C4-2B (cell line): ENCODE results near the gene TNFSF9.

Experiments
- H3K27ac ChIP-seq: fragments of 450-650 bp; 2 replicates; pipeline ENCODE4 v1.5.1; 2017
- ZFX ChIP-seq: fragments of 450-650 bp; IDR thresholded peaks from 2 replicates; pipeline ENCODE4 v1.6.1; 2017
- TF ChIP-seq, protein P1 (sequence below): fragments of 450-650 bp; conservative IDR thresholded peaks from 2 replicates; pipeline ENCODE4 v1.5.1; 2017; ENCODE audit warnings: mild to moderate bottlenecking

Gene TNFSF9

DNA sequence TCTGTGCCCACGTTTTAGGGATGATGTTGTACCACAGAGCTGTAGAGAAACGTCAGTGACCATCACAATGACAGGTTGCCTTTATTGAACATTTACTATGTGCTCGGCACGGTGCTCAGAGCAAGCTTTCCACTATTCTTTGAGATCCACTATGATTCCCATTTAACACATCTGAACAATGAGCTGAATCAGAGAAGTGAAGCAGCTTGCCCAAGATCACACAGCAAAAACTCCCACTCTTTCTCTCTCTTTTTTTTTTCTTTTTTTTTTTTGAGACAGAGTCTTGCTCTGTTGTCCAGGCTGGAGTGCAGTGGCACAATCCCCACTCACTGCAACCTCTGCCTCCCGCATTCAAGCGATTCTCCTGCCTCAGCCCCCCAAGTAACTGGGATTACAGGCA, 8.1 kb upstream of the TNFSF9 start:
- no peak overlapping the region for H3K27ac ChIP-seq
- TF ChIP-seq, protein P1, sequence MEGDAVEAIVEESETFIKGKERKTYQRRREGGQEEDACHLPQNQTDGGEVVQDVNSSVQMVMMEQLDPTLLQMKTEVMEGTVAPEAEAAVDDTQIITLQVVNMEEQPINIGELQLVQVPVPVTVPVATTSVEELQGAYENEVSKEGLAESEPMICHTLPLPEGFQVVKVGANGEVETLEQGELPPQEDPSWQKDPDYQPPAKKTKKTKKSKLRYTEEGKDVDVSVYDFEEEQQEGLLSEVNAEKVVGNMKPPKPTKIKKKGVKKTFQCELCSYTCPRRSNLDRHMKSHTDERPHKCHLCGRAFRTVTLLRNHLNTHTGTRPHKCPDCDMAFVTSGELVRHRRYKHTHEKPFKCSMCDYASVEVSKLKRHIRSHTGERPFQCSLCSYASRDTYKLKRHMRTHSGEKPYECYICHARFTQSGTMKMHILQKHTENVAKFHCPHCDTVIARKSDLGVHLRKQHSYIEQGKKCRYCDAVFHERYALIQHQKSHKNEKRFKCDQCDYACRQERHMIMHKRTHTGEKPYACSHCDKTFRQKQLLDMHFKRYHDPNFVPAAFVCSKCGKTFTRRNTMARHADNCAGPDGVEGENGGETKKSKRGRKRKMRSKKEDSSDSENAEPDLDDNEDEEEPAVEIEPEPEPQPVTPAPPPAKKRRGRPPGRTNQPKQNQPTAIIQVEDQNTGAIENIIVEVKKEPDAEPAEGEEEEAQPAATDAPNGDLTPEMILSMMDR, result no peak
- no peak for TF ChIP-seq ZFX

DNA sequence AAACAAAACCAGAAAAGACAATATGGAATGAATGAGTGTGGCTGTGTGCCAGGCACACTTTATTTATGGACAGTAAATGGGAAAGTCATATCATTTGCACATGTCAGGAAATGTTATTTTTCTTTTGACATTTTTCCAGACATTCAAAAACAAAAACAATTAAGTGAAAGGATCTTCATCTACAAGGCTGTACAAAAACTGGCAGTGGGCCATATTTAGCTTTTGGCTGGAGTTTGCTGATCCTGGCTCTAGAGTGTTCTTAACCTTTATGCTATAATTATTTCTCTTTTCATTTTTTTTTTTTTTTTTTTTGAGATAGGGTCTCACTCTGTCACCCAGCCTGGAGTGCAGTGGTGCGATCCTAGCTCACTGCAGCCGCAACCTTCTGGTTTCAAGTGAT, 6.5 kb upstream of the TNFSF9 start:
- H3K27ac ChIP-seq, result no peak overlapping the region
- TF ChIP-seq ZFX, result no peak
- TF ChIP-seq, protein P1, result no peak

DNA sequence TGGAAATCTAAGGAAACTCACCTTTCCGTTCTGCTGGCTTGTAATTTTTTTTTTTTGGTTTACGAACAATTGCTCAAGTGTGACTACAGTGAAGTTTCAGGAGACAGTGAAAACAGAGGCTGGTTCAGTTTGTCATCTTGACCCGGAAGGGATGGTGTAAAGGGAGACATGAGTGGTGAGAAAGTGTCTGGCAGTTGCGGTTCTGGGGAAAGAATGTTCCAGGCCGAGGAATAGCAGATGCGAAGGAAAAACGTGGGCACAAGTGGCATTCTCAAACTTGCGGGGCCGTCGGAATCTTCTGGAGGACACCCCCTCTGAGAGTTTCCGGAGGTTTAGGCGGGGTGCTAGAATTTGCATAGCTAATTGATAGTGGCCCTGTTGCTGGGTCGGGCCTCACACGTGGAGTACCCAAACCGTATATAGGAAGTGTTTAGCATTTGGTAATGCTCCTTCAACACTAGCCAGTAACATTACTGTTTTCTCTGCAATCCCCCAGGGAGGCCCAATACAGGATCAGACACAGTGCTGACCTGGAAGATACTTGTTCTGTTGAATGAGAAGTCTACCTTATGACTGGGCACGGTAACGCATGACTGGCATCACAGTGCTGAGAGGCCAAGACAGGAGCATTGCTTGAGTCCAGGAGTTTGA, 2.8 kb upstream of the TNFSF9 start:
- TF ChIP-seq ZFX, result no peak
- TF ChIP-seq, protein P1, result no peak
- H3K27ac ChIP-seq, result no peak overlapping the region

GRCh38 chr19:6528544-6529121, 2.2 kb upstream of the TNFSF9 start:
- no peak for TF ChIP-seq ZFX
- TF ChIP-seq, protein P1, result no peak
- H3K27ac ChIP-seq, result no peak overlapping the region

DNA sequence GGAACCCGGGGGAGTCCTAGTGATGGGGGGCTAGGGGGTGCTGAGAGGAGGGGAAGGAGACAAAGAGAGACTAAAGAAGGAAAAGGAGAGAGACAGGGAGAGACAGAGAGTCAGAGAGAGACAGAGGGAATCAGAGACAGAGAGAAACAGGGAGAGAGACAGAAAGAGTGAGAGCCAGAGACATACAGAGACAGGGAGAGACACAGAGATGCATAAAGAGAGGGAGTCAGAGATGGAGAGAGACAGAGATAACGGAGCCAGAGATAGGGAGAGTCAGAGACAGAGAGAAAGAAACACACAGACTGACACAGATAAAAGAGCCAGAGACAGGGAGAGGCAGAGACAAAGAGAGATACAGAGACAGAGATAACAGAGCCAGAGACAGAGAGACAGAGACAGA, 1.5 kb upstream of the TNFSF9 start:
- TF ChIP-seq ZFX, result no peak
- TF ChIP-seq, protein P1, result no peak
- H3K27ac ChIP-seq, result no peak overlapping the region

DNA sequence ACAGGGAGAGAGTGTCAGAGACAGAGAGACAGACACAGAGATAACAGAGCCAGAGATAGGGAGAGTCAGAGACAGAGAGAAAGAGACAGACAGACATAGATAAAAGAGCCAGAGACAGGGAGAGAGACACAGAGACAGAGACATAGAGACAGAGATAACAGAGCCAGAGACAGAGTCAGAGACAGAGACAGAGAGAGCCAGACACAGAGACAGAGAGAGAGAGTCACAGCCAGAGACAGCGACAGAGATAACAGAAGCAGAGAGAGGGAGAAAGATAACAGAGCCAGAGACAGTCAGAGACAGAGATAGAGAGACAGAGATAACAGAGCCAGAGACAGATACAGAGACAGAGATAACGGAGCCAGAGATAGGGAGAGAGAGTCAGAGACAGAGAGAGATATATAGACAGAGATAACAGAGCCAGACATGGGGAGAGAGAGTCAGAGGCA, 865 bp upstream of the TNFSF9 start:
- TF ChIP-seq ZFX, result no peak
- TF ChIP-seq, protein P1, result no peak
- H3K27ac ChIP-seq, result peak overlapping the region; percentile 78; the same call in 1 of the 2 replicates

DNA sequence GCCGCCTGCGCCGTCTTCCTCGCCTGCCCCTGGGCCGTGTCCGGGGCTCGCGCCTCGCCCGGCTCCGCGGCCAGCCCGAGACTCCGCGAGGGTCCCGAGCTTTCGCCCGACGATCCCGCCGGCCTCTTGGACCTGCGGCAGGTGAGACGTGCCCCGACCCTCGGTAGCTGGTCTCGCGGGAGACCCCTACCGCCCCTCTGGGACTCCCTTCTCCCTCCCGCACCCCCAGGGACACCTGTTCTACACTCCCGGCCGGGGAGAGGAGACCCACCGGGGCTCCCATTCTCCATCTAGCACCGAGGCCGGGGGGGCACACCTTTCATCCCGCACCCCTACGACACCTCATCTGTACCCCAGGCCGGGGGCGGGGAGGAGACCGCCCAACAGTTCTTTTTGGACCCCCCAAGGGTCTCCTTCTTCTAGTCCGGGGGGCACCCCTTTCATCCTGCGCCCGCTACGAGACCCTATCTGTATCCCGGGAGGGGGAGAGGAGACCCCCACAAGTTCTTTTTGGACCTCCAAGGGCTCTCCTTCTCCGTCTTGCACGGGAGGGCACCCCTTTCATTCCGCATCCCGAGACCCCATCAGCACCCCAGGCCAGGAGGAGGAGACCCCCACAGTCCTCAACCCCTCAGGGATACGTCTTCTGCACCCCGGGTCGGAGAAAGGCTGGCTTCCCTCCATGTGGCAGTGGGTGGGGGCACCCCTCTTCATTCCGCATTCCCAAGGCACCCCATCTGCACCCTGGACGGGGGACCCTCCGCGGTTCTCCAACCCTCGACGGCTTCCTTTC, 533 bp downstream of the TNFSF9 start:
- TF ChIP-seq, protein P1, result no peak
- no peak for TF ChIP-seq ZFX
- peak overlapping the region; percentile 78 for H3K27ac ChIP-seq
